Activated CD8-positive, alpha-beta memory T cell treated with anti-CD3 and anti-CD28 coated beads for 4 hours (primary cell): ENCODE results near the gene HES7.
A peak's percentile ranks its signal among the peaks of the same experiment; 100 is the strongest.

ENCODE experiments used
- DNase-seq, 2 donors: peaks; one replicate each; pipeline ENCODE4 v3.0.0-alpha.2; 2020; ENCODE audit warnings: low read depth in 2 of 2

Gene HES7

DNA sequence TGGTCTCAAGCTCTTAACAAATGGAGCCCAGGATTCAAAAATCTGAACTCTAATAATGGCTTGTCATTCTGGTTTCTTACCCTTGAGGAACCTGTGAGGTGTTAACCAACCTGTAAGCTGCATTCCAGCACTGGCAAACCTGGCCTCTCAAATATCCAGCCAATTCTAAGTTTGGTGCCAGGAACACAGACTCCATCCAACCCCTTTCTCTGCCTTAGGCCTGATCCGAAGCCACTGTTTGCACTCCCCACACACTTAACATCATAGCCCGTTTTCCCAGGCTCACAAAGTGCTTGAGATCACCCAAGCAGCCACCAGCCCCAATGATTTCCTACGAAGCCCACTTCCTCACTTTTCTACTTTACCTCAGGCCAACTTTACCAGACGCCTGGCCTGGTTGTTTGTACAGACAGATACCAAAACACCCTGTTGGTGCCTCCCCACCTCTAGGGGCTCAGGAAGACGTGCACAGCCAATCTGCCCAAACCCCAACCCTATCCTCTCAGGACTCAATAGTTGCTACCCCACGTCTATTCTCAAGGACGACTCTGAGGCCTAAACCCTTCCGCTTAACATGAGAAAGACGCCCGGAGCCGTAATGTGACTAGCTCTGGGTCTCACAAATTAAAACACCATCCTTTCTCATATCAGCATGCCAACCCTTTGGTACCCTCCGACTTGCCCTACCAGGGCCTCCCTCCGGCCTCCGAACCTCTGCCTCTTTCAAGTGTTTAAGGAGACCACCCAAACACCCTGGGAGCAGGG is 31.5 kb upstream of the HES7 start:
- DNase-seq = no peak

DNA sequence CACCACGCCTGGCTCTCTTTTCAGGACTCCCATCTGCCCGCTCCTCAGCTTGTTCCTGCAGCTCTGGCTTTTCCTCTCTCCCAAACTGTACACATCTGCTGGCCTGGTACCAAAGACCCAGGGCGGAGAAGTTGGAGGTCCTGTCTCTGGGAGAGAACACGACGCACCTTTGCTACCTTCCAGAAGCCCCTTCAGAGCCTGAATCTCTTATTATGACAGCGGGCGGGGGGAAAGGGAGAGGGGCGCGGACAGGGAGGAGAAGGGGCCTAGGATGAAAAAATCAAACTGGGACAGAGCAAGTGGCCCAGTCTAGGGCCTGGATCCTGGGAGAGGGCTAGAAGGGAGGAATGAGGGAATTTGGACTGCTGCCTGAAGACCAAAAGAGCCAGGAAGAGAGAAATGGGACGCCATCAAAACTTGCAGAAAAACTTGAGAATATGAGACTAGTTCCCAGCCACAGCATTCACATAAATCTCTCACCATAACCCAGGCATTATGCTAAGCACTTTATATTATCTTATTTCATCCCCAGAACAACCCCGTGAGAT is 30.8 kb upstream of the HES7 start:
- DNase-seq = no peak

DNA sequence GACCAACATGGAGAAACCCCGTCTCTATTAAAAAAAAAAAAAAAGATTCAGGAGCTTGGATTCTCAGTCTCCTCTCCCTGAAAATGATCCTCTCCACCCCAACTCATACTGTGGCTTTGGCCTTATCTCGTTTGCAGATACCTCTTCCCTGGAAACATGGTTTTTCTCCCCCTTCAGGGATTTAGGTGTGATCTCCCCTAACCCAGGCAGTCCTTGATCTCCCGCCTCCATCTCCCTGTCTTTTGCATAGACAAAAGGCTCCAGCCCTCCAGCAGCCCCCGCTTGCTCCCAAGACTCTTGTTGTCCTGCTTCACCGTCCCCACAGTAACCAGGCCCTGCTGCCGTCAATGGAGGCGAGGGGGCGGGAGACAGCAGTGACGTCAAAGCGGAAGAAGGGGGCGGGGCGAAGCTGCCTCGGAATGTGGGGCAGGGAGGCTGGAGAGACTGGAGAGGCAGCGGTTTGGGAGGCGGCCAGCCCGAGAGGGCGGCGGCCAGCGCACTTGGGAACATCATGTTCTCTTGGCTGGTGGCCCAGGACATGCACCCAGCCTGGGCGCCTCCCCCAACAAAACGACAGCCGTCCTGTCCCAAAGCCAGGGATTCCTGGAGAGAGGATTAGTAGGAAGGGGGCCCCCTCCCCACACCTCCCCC is 30.2 kb upstream of the HES7 start:
- DNase-seq = peak; percentile 64 to 71

DNA sequence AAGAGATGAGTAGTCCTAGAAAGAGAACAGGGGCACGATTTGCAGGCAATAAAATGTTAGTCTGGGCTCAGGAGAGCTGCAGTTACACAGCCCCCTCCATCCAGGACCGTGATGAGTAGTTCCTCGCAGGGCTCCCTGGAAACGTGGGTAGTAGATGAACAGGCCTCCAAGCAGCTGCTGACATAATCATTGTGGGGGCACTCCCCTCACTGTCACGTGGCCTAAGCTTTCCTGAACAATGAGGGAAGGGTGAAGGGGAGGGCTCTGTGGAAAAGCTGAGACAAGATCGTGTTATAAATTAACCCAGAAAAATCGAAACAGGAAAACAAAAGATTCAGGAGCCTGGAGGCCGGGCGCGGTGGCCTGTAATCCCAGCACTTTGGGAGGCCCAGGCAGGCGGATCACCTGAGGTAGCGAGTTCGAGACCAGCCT is 29.6 kb upstream of the HES7 start:
- DNase-seq = no peak

DNA sequence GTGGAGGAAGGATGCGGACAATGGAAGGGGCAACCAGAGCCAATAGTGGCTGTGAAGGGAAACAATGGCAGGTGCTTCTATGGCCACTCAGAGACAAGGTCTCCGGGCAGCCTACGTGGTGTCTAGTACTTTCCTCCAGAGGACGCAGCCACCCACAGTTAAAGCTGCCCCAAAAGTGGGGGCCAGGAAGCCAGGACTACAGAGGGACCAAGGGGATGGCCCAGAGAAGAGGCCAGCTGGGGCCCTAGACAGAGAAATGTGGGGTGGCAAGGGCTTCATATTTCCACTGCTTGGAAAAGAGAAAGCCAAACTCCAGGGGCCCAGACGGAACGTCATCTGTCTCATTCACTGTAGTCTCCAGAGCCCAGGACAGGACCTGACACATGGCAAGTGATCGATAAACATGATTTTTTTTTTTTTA is 29.1 kb upstream of the HES7 start:
- no peak for DNase-seq

DNA sequence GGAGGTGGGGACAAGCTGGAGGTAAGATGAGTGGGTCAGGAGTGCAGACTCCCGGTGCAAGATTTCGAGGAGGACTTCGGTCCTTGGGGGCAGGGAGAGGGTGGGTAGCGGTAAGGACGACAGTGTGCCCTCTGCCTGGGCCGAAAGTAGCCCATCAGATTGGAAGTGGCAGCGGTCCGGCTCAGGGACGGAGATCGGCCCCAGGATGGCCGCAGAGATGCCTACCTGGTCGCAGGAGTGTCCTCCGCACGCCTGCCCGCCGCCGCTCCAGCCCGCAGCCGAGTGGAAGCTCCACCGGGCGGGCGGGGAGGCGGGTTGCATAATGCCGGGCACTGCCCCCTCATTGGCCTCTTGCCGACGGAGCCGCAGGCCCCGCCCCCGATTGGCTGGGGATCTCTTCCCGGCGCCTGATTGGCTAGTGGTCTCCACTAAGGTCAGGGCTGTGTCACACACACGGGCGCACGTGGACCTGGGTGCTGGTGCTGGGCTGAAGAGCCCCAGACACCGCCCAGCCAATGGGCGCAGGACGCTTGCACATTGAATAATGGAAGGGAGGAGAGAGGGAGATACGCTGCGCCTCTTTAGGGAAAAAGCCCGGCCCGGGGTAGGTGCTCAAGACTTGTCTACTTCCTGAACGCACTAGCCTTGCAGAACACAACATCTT is 28.3 kb upstream of the HES7 start, which contains the start of gene PER1:
PER1 (minus strand) TSS at position 293 of the 664 bp plus-strand sequence. CDS start 1,698 bp downstream, outside the sequence.
- peak; percentile 71 to 73 for DNase-seq

DNA sequence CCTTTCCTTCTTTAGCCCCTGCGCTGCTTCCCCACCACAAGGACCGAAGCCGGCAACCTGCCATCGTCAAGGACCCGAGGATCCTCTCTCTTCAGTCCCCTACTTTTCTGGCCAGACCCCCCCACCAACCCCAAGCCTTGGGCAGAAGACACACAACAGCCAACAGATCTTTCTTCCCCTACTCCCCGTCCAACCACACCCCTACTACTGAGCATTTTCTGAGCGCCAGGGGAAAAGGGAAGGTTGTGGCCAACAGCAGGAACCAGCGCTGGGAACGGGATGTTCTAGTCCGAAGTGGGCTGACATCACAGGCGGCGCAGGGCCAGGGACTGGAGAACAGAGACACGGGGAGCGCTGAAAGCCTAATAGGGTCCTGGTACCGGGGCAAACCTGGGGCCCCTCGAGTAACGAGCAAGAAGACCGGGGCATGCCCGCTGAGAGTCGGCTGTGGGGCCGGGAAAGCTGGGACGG is 27.8 kb upstream of the HES7 start:
- DNase-seq = no peak

DNA sequence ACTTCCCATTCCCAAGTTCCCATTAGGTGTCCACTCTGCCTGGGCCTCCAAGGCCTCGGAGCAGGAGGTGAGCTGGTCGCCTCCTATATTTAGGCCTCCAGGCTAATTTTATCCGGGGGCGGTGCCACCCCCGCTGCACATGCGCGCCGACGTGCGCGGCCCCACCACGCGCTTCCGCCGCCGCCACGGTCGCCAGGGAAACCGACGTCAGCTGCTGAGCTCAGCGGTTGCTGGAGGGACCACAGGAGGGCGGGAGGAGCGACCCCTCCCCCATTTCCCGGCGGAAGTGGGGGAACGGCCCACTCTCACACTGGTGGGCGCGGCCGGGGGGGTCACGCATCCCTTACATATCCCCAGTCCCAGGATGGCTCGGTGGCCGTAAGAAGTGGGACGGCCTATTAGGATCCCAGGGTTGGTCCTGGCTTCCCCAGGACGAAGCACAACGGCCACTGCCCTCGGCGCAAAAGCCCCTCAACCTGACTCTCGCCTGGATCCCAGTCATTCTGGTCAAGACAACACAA is 27.3 kb upstream of the HES7 start:
- DNase-seq = peak; percentile 83

DNA sequence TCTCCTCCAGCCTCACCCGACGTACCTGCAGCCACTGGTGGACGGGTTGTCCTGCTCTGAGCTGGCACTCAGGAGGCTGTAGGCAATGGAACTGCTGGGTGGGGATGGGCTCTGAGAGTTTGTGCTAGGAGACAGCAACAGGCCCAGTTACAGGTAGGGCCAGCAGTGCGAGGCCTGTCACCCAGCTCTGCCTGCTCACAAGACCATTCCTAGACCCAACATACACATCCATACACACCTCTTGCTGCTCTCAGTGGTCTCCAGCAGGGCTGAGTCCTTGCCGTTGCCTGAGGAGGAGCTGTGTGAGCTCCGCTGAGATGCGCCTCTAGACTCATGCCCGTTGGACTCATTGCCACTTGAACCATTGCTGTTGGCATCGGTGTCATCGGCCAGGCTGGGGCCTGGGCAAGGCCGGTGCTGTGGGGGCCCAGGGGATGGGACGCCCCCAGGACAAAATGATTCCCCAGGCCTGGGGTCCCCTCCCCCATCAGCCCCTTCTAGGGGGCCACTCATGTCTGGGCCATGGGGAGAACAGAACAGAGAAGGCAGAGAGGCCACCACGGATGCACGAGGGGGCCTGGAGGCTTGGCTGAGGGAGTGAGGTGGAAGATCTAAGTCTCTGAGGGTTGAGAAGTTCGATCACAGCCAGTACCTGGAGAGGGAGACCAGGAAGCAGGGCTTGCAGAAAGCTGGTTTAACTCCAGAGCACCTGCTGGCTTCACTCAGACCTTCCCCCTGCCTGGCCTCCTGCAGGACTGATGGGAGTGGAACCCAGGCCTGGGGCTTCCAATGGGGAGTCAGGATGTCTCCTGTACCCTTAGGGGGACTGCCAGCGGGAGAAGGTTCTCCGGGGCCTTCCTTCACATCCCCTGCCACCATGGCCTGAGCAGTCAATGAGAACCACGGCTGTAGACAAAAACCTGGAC is 26.6 kb upstream of the HES7 start:
- DNase-seq = no peak

DNA sequence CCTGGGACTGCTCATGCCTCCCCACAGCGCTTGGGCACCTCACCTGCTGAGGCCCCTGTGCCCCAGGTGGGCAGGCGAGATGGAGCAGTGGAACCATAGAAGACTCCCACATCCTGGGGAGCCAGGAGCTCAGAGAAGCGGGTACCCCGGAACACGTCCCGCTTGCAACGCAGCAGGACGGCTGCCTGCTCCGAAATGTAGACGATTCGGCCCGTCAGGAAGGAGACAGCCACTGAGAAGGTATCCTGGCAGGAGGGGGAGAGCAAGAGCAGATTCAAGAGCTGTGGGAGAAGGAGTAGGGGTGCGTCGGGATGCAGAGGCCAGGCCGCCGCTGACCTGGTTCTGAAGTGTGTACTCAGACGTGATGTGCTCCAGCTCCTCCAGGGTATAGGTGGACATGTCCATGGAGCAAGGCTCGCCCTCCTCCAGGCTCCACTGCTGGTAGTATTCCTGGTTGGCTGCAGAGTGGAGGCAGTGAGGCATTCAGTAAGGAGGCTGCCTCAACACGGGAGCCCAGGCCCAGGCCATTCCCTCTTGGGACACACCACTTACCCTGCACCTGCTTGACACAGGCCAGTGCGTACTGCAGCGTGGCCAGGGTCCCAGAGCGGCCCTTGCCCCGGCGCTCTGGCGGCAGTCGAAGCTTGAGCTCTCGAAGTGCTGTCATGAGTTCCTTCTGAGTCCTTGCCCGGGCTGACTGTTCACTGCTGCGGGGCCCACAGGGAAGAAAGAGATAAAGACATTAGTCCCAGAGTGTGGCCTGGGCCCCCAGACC is 25.7 kb upstream of the HES7 start:
- DNase-seq = no peak

DNA sequence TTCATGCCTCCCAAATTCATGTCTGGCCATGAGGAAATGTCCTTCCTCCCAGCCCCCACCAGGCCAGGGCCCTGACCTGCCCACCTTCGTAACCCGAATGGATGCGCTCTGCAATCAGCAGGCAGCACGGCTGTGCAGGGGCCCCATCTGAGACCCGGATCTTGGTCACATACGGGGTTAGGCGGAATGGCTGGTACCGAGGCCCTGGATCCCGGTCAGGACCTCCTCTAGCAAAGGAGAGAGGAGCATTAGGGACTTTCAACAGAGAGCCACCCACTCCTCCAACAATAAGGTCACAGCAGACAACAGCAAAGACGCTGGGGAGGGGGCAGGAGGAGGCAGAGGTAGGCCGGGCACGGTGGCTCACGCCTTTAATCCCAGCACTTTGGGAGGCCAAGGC is 24.7 kb upstream of the HES7 start:
- no peak for DNase-seq

DNA sequence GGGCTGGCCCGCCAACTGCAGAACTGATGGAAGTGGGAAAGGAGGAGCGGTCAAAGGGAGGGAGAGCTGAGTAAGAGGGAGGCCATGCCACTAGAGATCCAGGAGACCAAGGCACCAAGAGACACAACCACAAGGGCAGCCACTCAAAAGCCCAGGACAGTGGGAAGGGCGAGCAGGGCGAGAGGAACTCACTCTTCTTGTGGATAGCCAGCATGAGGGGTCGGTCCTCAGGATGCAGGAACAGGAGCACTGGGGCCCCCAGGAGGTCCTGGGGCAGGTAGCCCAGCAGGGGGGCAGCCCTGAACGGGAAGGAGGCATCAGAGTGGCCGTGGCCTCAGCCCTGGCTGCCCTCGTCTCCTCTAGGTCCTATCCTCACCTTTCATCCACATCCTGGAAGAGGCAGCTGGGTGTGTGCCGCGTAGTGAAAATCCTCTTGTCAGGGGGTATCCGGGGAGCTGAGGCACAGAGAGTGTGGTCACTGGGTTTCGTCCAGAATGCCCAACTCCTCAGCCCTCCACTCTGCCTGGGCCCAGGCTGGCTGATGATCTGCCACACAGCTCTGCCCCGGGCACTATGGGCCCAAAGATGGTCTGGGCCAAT is 24.0 kb upstream of the HES7 start:
- DNase-seq = no peak

DNA sequence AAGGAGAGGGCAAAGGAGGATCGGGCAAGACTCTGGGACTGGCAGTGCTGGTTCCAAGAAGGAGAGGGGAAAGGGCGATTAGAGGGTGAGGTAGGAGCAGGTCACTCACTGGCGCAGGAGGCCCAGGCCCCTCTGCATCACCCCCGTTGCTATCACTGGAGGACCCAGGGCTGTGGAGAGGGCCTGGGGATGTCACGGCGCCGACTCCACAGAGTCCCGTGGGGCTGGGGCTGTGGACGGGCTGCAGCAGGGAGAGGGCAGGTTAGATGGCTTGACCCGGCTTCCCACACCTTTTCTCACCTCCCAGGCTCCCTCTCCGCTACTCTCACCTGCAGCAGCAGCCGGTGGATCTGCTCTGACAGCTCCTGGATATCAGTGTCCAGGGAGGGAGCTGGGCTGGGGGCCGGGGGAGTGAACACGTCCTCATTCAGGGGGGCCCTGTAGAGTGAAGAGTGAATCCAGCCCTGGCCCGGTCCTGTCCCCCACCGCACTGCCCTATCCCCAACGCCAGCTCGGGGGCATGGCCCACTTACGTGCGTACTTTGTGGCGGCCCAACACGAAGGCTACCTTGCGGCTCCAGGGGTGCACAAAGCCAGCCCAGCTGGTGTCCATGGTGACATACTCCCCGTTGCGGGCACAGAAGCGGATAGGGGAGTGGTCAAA is 23.4 kb upstream of the HES7 start:
- no peak for DNase-seq

DNA sequence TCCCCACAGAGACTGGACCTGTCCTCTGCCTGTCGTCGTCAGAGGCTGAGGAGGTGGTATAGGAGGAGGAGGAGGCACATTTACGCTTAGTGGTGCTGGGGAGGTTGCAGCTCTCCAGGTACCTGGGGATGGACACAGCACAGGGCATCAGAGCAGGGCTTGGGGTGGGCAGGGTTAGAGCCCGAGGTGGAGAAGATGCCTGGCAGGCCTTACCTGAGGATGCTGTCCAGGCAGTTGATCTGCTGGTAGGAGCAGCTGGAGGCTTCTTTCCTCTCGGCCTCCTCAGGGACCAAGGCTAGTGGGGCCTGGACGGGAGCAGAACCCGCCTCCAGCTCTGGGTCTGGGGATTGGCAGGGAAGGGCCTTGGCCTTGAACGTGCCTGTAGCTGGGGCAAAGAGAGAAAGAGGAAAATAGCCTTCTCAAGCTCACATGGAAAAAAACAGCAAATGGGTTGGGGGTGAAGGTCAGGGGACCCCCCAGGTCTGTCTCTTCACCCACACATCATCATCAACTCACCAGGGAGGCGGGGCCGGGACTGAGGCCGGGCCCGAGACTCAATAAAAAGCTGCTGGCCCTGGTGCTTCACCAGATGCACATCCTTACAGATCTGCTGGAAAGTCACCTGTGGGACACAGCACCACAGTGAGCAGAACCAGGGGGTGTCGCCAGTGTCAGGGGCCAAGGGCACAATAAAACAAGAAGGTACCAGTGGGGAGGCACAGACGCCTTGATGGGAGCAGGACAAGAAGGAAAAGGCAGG is 22.7 kb upstream of the HES7 start:
- no peak for DNase-seq

DNA sequence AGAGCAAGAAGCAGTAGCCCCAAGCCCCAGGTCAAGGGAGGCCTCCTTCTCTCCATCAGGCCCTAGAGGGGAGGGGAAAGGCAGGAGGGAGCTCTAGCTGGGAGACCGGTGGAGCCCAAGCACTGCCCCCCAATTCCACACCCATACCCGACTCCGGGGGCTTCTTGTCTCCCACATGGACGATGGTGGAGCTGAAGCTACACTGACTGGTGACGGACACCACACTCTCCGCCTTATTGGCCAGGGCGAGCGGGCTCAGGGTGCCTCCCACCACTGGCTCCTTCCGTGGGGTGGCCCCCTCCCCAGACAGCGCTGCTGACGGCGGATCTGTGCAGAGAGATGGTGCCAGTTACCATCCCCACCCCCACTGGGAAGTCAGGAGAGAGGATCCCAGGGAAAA is 21.9 kb upstream of the HES7 start:
- no peak for DNase-seq

DNA sequence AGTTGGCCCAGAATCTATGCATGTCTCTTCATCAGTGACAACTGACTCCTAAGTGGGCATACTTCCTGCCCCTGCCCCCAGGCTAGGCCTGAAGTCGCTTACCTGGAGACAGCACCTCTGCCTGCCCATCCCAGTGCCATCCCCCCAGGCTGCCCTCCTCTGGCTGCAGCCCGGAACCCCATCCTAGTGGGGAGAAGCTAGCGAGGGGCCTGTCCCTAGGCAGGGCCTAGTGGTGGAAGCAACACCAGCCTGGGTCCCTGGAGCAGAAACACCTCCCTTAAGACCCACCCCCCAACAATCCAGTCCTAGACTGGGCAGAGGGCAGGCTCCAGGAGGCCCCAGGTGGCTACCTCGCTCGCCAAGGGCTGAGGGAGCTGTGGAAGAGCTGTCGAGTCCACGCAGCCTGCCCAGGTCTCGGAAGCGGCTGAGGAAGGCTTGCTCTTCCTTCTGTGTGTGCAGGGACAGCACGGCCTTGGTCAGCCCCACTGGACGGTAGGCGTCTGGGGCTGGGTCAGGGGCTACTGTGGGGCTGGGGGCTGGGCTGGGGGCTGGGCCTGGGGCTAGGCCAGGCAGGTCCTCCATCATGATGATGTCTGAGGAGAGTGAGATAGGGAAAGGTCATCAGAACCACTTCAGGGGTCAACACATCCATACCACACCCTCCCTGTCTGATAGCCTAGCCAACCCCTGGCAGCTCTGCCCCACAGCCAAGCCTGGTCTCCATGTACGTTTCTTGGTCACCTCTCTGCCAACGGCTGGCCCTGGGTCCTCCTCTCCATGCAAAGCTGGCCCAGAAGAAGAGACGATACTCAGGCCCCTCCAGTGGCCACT is 20.7 kb upstream of the HES7 start:
- no peak for DNase-seq

DNA sequence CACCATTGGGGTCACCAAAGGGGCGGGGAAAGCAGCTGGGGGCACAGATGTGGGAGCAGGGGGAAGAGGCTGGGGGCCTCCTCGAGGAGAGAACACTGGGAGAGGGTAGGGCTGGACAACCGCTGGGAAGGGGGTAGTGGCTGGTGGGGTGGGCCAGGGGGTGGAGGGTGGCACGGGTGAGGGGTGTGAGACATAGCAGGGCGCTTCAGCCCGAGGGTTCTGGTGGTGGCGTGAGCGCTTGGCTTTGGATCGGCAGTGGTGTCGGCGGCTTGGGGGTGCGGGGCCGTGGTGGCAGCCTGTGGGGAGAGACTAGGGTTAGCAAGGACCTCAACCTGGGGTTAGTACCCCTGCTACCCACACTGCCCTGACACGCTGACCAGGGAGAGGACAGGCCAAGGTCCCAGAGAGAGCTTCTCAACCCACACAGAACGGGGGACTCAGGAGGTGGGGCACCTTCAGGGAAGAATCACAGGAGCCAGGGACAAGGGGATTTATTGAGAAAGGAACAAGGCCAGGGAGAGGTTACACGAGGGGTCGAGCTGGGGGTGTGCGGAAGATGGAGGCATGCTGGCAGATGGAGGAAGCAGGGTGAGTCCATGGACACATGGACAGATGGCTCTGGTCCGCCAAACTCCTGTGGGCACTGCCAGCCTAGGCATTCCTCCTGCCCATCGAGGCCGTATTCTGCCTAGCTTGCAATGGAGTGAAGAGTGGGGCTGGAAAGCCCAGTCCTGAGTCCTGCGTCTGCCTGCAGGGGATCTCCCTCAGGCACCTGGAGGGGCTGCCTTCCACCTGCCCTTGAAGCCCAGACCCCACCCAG is 19.9 kb upstream of the HES7 start:
- DNase-seq = no peak
